H1 (cell line): ENCODE results near the gene CGB3. TPM values are rescaled to one million over a fixed set of nuclear protein-coding genes. Genes with fewer than 3 reads are reported as not detected.
"Not testable (repeated sequence)": the region's sequence is repeated elsewhere in the genome, so short reads cannot be mapped to it uniquely, and the experiment has no call there.

ENCODE experiments used
- CTCF ChIA-PET: fragments of 300-600 bp; sonication (Branson Sonifier 250); formaldehyde crosslinking; loops from one replicate; lab custom pipeline; 2021; ENCODE audit not compliant: partially characterized antibody; lab: Charles Lee
- POLR2A ChIA-PET: fragments of 300-600 bp; sonication (Branson Sonifier 250); formaldehyde crosslinking; loops from one replicate; lab custom pipeline; 2021; ENCODE audit warnings: inconsistent platforms; ENCODE audit not compliant: partially characterized antibody; lab: Charles Lee
- DNase-seq, 2 experiments: peaks; one replicate each; pipeline versions ENCODE4 v3.0.0 to v3.0.0-alpha.2; 2010 to 2022; ENCODE audit warnings: low spot score in 2 of 2, low read depth in 1 of 2, mixed read lengths in 1 of 2
- FAIRE-seq: peaks from 2 replicates; lab custom pipeline; 2011; peaks lifted over from hg19 to GRCh38; lab: Jason Lieb, UNC
- H2AFZ ChIP-seq: 2 replicates; pipeline ENCODE4 v1.8.1; 2012; ENCODE audit warnings: low read length, inconsistent platforms
- H2AK5ac ChIP-seq: 2 replicates; pipeline ENCODE4 v1.6.1; 2013; ENCODE audit warnings: low read depth, low read length
- H2BK120ac ChIP-seq: replicated peaks from 2 replicates; pipeline ENCODE3; 2013; ENCODE audit warnings: low read depth, low read length, inconsistent platforms
- H2BK12ac ChIP-seq: 2 replicates; pipeline ENCODE4 v1.6.1; 2013; ENCODE audit warnings: low read depth, low read length
- H2BK15ac ChIP-seq: 2 replicates; pipeline ENCODE4 v1.6.1; 2013; ENCODE audit warnings: low read length
- H2BK20ac ChIP-seq: 2 replicates; pipeline ENCODE4 v1.6.1; 2013; ENCODE audit warnings: low read length
- H2BK5ac ChIP-seq: 2 replicates; pipeline ENCODE4 v1.6.1; 2013; ENCODE audit warnings: low read depth, low read length
- H3K14ac ChIP-seq: 2 replicates; pipeline ENCODE4 v1.6.1; 2013; ENCODE audit warnings: inconsistent platforms; ENCODE audit not compliant: insufficient read length
- H3K18ac ChIP-seq: 2 replicates; pipeline ENCODE4 v1.6.1; 2013; ENCODE audit warnings: low read length; ENCODE audit errors: extremely low read depth
- H3K23ac ChIP-seq: 2 replicates; pipeline ENCODE4 v1.6.1; 2013; ENCODE audit warnings: inconsistent platforms; ENCODE audit not compliant: insufficient read length
- H3K23me2 ChIP-seq: 2 replicates; pipeline ENCODE4 v1.6.1; 2013; ENCODE audit warnings: low read depth, low read length
- H3K27ac ChIP-seq: 2 replicates; pipeline ENCODE4 v1.6.1; 2011; ENCODE audit warnings: low read depth, low read length, inconsistent platforms
- H3K27me3 ChIP-seq, 4 experiments: replicated peaks in 1 of 4; 1 replicate in 1 of 4; 2 replicates in 3 of 4; pipeline versions ENCODE4 v1.6.1 to v1.8.1; 2011 to 2013; ENCODE audit warnings: low read length in 3 of 4, mild to moderate bottlenecking in 3 of 4, inconsistent platforms in 2 of 4, mixed read lengths in 2 of 4, moderate library complexity in 1 of 4; ENCODE audit not compliant: control insufficient read depth in 3 of 4, insufficient read depth in 3 of 4; ENCODE audit errors: extremely low read depth in 1 of 4
- H3K36me3 ChIP-seq, 4 experiments: 2 replicates each; pipeline versions ENCODE4 v1.6.1 to v1.8.1; 2011 to 2013; ENCODE audit warnings: mild to moderate bottlenecking in 4 of 4, low read length in 3 of 4, moderate library complexity in 2 of 4, control low read depth in 1 of 4, inconsistent platforms in 1 of 4; ENCODE audit not compliant: insufficient read depth in 4 of 4, control insufficient read depth in 2 of 4
- H3K4ac ChIP-seq: replicated peaks from 2 replicates; pipeline ENCODE3; 2013; ENCODE audit warnings: low read length, low read depth, mixed read lengths, inconsistent platforms; ENCODE audit not compliant: insufficient read length
- H3K4me1 ChIP-seq, 4 experiments: replicated peaks in 1 of 4; 1 replicate in 1 of 4; 2 replicates in 3 of 4; pipeline versions ENCODE4 v1.6.1 to v1.8.1; 2011 to 2013; ENCODE audit warnings: low read length in 3 of 4, inconsistent platforms in 2 of 4, mixed read lengths in 1 of 4; ENCODE audit not compliant: insufficient read depth in 4 of 4, control insufficient read depth in 3 of 4
- H3K4me2 ChIP-seq, 2 experiments: 2 replicates each; pipeline versions ENCODE4 v1.6.1 to v1.8.1; 2011 to 2013; ENCODE audit warnings: low read depth in 2 of 2, low read length in 2 of 2, control low read depth in 1 of 2, inconsistent platforms in 1 of 2, mild to moderate bottlenecking in 1 of 2; ENCODE audit not compliant: insufficient read depth in 1 of 2
- H3K4me3 ChIP-seq, 4 experiments: fragments of 200-600, 300-600 bp in 1 of 4; sonication (generic), shearing (Covaris generic), sonication (Bioruptor Twin) in 1 of 4; 2 replicates each; pipeline versions ENCODE4 v1.5.1 to v1.8.1; 2011 to 2016; ENCODE audit warnings: low read length in 4 of 4, low read depth in 3 of 4, control low read depth in 2 of 4, inconsistent platforms in 2 of 4, mild to moderate bottlenecking in 2 of 4, mixed read lengths in 1 of 4, moderate library complexity in 1 of 4; ENCODE audit not compliant: insufficient read depth in 2 of 4; ENCODE audit errors: extremely low read depth in 1 of 4
- H3K56ac ChIP-seq: replicated peaks from 2 replicates; pipeline ENCODE3; 2013; ENCODE audit warnings: low read depth, mild to moderate bottlenecking, mixed read lengths, low read length, inconsistent platforms; ENCODE audit not compliant: insufficient read length
- H3K79me1 ChIP-seq: 2 replicates; pipeline ENCODE4 v1.6.1; 2013; ENCODE audit warnings: low read depth, low read length, control low read depth
- H3K79me2 ChIP-seq, 2 experiments: 2 replicates each; pipeline versions ENCODE4 v1.6.1 to v1.8.1; 2012 to 2013; ENCODE audit warnings: low read length in 2 of 2, mild to moderate bottlenecking in 2 of 2, inconsistent platforms in 1 of 2; ENCODE audit not compliant: insufficient read depth in 2 of 2, control insufficient read depth in 1 of 2
- H3K9ac ChIP-seq, 4 experiments: replicated peaks in 1 of 4; 1 replicate in 1 of 4; 2 replicates in 3 of 4; pipeline versions ENCODE4 v1.6.1 to v1.8.1; 2011 to 2013; ENCODE audit warnings: low read depth in 3 of 4, low read length in 3 of 4, control low read depth in 2 of 4, mild to moderate bottlenecking in 2 of 4, moderate library complexity in 2 of 4, inconsistent platforms in 1 of 4; ENCODE audit errors: extremely low read depth in 1 of 4
- H3K9me3 ChIP-seq, 2 experiments: 2 replicates each; pipeline versions ENCODE4 v1.6.1 to v1.8.1; 2012 to 2013; ENCODE audit warnings: mild to moderate bottlenecking in 2 of 2, moderate library complexity in 2 of 2, control low read depth in 1 of 2, inconsistent platforms in 1 of 2, low read depth in 1 of 2, low read length in 1 of 2, mixed read lengths in 1 of 2; ENCODE audit not compliant: insufficient read depth in 2 of 2
- H4K20me1 ChIP-seq, 2 experiments: replicated peaks in 1 of 2; 2 replicates each; pipeline versions ENCODE3 to v1.8.1; 2011 to 2013; ENCODE audit warnings: inconsistent platforms in 2 of 2, low read length in 2 of 2, mild to moderate bottlenecking in 1 of 2; ENCODE audit not compliant: insufficient read depth in 2 of 2, control insufficient read depth in 1 of 2
- H4K5ac ChIP-seq: 2 replicates; pipeline ENCODE4 v1.6.1; 2013; ENCODE audit warnings: low read length, low read depth, mixed read lengths, inconsistent platforms; ENCODE audit not compliant: insufficient read length
- H4K8ac ChIP-seq: 2 replicates; pipeline ENCODE4 v1.8.0; 2013; ENCODE audit warnings: mild to moderate bottlenecking, moderate library complexity, low read length, inconsistent platforms; ENCODE audit not compliant: insufficient read depth; ENCODE audit errors: extremely low read depth
- H4K91ac ChIP-seq: replicated peaks from 2 replicates; pipeline ENCODE3; 2013; ENCODE audit warnings: low read length, mixed read lengths, inconsistent platforms; ENCODE audit not compliant: insufficient read length
- CREB1 ChIP-seq: IDR thresholded peaks from 2 replicates; pipeline ENCODE4 v1.6.1; 2012; ENCODE audit warnings: inconsistent platforms
- KDM1A ChIP-seq: fragments of 200-600, 300-600 bp; sonication (generic); IDR thresholded peaks from 2 replicates; pipeline ENCODE4 v1.7.1; 2016; ENCODE audit warnings: mild to moderate bottlenecking, low read length, borderline replicate concordance
- RAD21 ChIP-seq, 2 experiments: IDR thresholded peaks in 1 of 2; conservative IDR thresholded peaks in 1 of 2; 2 replicates each; pipeline ENCODE4 v1.6.1; 2011; ENCODE audit warnings: low read depth in 2 of 2, low read length in 2 of 2, improper control_type of control experiment in 1 of 2, inconsistent platforms in 1 of 2, mild to moderate bottlenecking in 1 of 2, moderate library complexity in 1 of 2
- SP1 ChIP-seq: IDR thresholded peaks from 2 replicates; pipeline ENCODE4 v1.6.1; 2011; ENCODE audit warnings: low read depth, low read length
- TBP ChIP-seq: IDR thresholded peaks from 2 replicates; pipeline ENCODE4 v1.6.1; 2011; ENCODE audit warnings: low read depth, low read length, improper control_type of control experiment
- WGBS, 2 experiments: shearing (Covaris generic) in 1 of 2; methylation state at CpG; one replicate each; pipeline versions ENCODE4 v1.1.6 to v1.1.7; 2013 to 2015; ENCODE audit warnings: low lambda C conversion rate in 2 of 2, mixed read lengths in 2 of 2, inconsistent platforms in 1 of 2, low coverage in 1 of 2, missing lambda C conversion rate in 1 of 2; ENCODE audit not compliant: insufficient replicate concordance in 2 of 2, insufficient coverage in 1 of 2, insufficient read length in 1 of 2; ENCODE audit errors: extremely low coverage in 1 of 2, missing lambda C conversion rate in 1 of 2; 5-methylcytosine and 5-hydroxymethylcytosine counted together
- polyA plus RNA-seq, 7 experiments: library from polyadenylated mRNA; depleted of rRNA in 3 of 7; stranded (reverse) in 5 of 7; unstranded in 2 of 7; fragments of >200 nt in 5 of 7; fragments of 200-250 nt in 2 of 7; gene quantifications; 1 replicate in 5 of 7; 2 replicates in 1 of 7; 4 replicates in 1 of 7; pipeline versions ENCODE4 v1.2.1 to v1.2.3, GENCODE V29; 2011 to 2013; ENCODE audit warnings: missing spikeins in 2 of 7, mixed read lengths in 2 of 7
- total RNA-seq: library from RNA; stranded (reverse); fragmentation: NEBNext Ultra II Directional; extraction: Animal tissue kit (Norgen Biotek cat#: 25700); gene quantifications from 2 replicates; pipeline ENCODE4 v1.2.1, GENCODE V29; 2021
- TF ChIP-seq, protein P1 (sequence below): IDR thresholded peaks from 2 replicates; pipeline ENCODE4 v1.6.1; 2012; ENCODE audit warnings: inconsistent platforms
- TF ChIP-seq, protein P2 (sequence below), 3 experiments: IDR thresholded peaks; 1 replicate in 2 of 3; 2 replicates in 1 of 3; pipeline versions ENCODE4 v1.5.1 to v1.6.1; 2011; ENCODE audit warnings: low read length in 3 of 3, mild to moderate bottlenecking in 3 of 3, inconsistent platforms in 2 of 3, low read depth in 1 of 3, moderate library complexity in 1 of 3; ENCODE audit not compliant: insufficient read depth in 1 of 3; ENCODE audit errors: control extremely low read depth in 1 of 3

CGB3 gene
- total and polyA plus RNA-seq, 2 of the 8 experiments (the other 6 are each of a cell fraction or from before 2014, with no cell fraction given): not detected

DNA sequence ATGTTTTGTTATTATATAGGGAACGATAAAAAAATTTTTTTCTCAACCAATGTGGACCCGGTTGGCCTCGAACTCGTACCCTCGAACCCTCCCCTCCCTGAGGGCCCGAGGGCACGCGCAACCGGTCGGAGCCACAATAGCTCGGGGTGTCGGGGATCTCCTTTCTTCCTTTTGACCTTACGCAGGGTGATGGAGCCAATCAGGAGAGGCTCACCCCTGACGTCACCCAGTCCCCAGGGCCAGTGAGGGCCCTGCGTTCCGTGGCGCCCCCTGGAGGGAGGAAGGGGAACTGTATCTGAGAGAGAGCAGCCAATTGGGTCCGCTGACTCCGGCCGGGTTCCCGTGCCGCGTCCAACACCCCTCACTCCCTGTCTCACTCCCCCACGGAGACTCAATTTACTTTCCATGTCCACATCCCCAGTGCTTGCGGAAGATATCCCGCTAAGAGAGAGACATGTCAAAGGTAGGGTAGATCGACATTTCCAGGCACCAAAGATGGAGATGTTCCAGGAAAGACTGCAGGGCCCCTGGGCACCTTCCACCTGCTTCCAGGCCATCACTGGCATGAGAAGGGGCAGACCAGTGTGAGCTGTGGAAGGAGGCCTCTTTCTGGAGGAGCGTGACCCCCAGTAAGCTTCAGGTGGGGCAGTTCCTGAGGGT lies 7.6 kb upstream of the CGB3 start, which contains the start of gene CGB2:
CGB2 (plus strand) TSS at position 249 of the 660 bp plus-strand sequence; CDS start at position 455, 206 bp downstream.
- CTCF ChIA-PET: interaction anchor here (0.6 to 2.5 kb wide), 12 partner anchors 10 to 513 kb away, joined by 3 to 9 read pairs (median 3); a partner anchor contains a TSS
- TF ChIP-seq TBP: peak; percentile 98
- peak; percentile 17; the same call in 1 of the 2 replicates for TF ChIP-seq SP1
- peak; percentile 76 for TF ChIP-seq CREB1
- TF ChIP-seq RAD21 (IDR thresholded peaks at IDR 0.05 in 1 of 2, conservative IDR thresholded peaks at IDR 0.05 in 1 of 2; ENCODE audit: low read depth in 2 of 2, low read length in 2 of 2): peak in 1 of 2 experiments; percentile 15; a peak in 1 of 4 replicates
- TF ChIP-seq, protein P1, sequence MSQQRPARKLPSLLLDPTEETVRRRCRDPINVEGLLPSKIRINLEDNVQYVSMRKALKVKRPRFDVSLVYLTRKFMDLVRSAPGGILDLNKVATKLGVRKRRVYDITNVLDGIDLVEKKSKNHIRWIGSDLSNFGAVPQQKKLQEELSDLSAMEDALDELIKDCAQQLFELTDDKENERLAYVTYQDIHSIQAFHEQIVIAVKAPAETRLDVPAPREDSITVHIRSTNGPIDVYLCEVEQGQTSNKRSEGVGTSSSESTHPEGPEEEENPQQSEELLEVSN: peak; percentile 40; the same call in 1 of the 2 replicates
- TF ChIP-seq, protein P2, sequence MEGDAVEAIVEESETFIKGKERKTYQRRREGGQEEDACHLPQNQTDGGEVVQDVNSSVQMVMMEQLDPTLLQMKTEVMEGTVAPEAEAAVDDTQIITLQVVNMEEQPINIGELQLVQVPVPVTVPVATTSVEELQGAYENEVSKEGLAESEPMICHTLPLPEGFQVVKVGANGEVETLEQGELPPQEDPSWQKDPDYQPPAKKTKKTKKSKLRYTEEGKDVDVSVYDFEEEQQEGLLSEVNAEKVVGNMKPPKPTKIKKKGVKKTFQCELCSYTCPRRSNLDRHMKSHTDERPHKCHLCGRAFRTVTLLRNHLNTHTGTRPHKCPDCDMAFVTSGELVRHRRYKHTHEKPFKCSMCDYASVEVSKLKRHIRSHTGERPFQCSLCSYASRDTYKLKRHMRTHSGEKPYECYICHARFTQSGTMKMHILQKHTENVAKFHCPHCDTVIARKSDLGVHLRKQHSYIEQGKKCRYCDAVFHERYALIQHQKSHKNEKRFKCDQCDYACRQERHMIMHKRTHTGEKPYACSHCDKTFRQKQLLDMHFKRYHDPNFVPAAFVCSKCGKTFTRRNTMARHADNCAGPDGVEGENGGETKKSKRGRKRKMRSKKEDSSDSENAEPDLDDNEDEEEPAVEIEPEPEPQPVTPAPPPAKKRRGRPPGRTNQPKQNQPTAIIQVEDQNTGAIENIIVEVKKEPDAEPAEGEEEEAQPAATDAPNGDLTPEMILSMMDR (IDR thresholded peaks at IDR 0.05; ENCODE audit: control extremely low read depth in 1 of 3, insufficient read depth in 1 of 3, low read depth in 1 of 3, low read length in 3 of 3): peak; percentile 33 to 70 (median 34); a peak in 3 of 4 replicates
- TF ChIP-seq KDM1A: 0 out of 2 replicates have a peak, but pooled peaks have one; percentile 16

More for the DNA sequence above, 7.6 kb upstream of the CGB3 start, which contains the start of gene CGB2:
- not testable (repeated sequence) for H4K8ac ChIP-seq, H3K9ac ChIP-seq, H2BK15ac ChIP-seq, H3K4me1 ChIP-seq, FAIRE-seq, H3K27ac ChIP-seq, H3K9me3 ChIP-seq, H3K56ac ChIP-seq, H4K20me1 ChIP-seq, H3K27me3 ChIP-seq, H3K79me1 ChIP-seq, H3K18ac ChIP-seq, H3K23ac ChIP-seq, H2BK120ac ChIP-seq, H3K36me3 ChIP-seq, H3K14ac ChIP-seq, H2AFZ ChIP-seq, H3K4me2 ChIP-seq, H2BK20ac ChIP-seq, H3K79me2 ChIP-seq, H3K4ac ChIP-seq, H2AK5ac ChIP-seq, H2BK5ac ChIP-seq, H4K91ac ChIP-seq, H2BK12ac ChIP-seq, H4K5ac ChIP-seq, H3K23me2 ChIP-seq
- whole genome bisulfite sequencing, 2 experiments: 38% methylated on average over 27 of the region's 28 CpGs; no CpG with 5 or more reads in 1 of the 2 experiments
- peak in 1 of 2 experiments; percentile 91 for DNase-seq
- peak within 1 kb of the TSS in 2 of 4 experiments; percentile 13 to 34; a peak in 1 of 8 replicates for H3K4me3 ChIP-seq
- POLR2A ChIA-PET: interaction anchor here (0.6 kb wide), 1 partner anchor 39 kb away, joined by 3 read pairs; the partner anchor contains the start of gene GYS1
